Diencephalon (tissue), 1 donor: Measurements from ENCODE around the gene FLACC1. TPM values are rescaled to one million over a fixed set of nuclear protein-coding genes. Genes with fewer than 3 reads are reported as not detected.

Experiments used
- total RNA-seq: library from RNA; depleted of rRNA; stranded (reverse); fragments of >200 nt; gene quantifications from one replicate; pipeline ENCODE4 v1.2.3, GENCODE V29; 2014

Gene FLACC1, protein sequence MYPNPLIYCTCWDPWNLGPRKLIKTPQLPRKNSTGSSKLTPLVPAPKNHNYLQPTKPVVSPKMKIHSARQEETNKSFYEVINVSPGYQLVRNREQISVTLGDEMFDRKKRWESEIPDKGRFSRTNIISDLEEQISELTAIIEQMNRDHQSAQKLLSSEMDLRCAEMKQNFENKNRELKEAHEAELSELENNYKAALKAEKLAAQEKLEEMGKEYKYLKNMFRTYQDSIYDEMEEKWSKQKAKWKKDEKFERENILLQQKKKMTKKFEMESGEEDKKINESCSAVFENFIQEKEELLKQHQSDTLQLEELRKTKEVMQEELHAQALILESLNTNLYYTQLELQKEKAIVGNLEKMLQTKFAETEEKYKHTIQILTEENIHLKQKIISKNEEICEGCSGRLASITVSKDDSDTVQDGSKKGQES
- 3.7 TPM for total RNA-seq

DNA sequence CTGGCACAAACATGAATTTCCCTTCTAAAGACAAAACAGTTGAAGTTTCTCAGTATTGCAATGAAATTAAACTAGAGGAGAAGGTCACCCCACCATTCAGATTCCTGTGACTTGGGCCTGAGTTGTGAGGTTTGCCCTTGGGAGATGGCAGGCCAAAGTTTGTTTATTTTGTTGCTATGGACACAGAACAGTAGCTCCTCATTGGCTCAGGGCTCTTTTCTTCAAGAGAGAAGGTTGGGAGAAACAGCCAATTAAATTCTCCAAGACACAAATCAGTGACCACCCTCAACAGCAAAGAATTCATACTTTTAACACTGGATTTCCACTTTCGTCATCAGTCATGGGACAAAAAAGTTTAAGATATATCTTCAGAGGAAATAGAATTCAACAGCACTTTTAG is at the start of gene FLACC1:
TSS of gene FLACC1 (minus strand) at position 125 of the 400 bp plus-strand sequence. CDS start 5,941 bp downstream, outside the sequence.

DNA sequence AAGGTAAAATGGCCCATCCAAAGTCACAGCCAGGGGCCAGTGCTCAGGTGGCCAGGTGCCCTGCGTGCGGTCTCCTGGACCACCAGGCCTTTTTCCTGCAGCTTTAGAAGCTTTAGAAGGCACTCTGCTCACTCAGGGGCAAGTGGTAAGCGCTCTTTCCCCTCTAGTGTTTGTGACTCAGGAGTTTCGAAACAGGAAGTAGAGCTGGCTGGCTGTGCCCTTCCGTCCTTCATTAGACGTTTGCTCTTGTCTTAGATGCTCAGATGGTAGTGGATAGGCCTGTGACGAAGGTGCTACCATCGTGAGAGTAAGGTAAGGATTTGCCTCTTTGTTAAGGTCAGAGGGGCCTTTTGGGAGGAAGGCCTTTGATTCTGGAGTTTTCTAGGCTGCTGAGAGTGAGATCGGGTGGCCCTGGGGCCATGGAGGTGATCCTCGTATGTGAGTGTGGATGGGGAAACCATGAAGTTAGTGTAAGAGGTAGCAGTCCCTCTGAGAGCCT is 96.8 kb downstream of the FLACC1 start, which contains the start of gene CASP8:
TSS of gene CASP8 (plus strand) at position 235 of the 499 bp plus-strand sequence. CDS start 5,951 bp downstream, outside the sequence.

Other genes with a start within 250 kb of the FLACC1 start
- 36.7 TPM for gene CFLAR, start 241.2 kb downstream of the FLACC1 start, total RNA-seq
- gene CASP10, start 174.2 kb downstream of the FLACC1 start, total RNA-seq = 3.0 TPM
- gene CASP8, start 96.8 kb downstream of the FLACC1 start, total RNA-seq = 3.2 TPM
- gene TRAK2, start 94.1 kb upstream of the FLACC1 start, total RNA-seq = 57.7 TPM
- 74.5 TPM for gene STRADB, start 94.4 kb upstream of the FLACC1 start, total RNA-seq